GM12878 (cell line): ENCODE measurements around the gene TRIM47. TPM values are rescaled to one million over a fixed set of nuclear protein-coding genes. Genes with fewer than 3 reads are reported as not detected.
A peak's percentile ranks its signal among the peaks of the same experiment; 100 is the strongest.

Experiments
- ATAC-seq: fragments of 200-7000 bp; cut with Tn5 transposase; 3 replicates; pipeline ENCODE4 v1.9.1; 2020; ENCODE audit warnings: mild to moderate bottlenecking, moderate library complexity
- BruUV-seq: library from RNA; stranded (reverse); fragments of 400-500 nt; replicated peaks from 2 replicates; lab custom pipeline; 2021; lab: Mats Ljungman, UMichigan
- CTCF ChIA-PET: fragments of 300-600 bp; sonication (Branson Sonifier 250); formaldehyde crosslinking; extraction: SDS; loops from one replicate; lab custom pipeline; 2021; ENCODE audit warnings: inconsistent platforms; lab: Yijun Ruan, JAX
- POLR2A ChIA-PET: fragments of 350-600 bp; formaldehyde crosslinking; extraction: SDS; loops from one replicate; lab custom pipeline; 2021; ENCODE audit warnings: inconsistent platforms; lab: Charles Lee
- RAD21 ChIA-PET: fragments of 300-600 bp; sonication (Branson Sonifier 250); formaldehyde crosslinking; loops from one replicate; lab custom pipeline; 2023; ENCODE audit warnings: antibody characterized with exemption; ENCODE audit not compliant: unreplicated experiment; lab: Charles Lee
- SMC1A ChIA-PET: fragments of 300-600 bp; sonication (Branson Sonifier 250); formaldehyde crosslinking; loops from one replicate; lab custom pipeline; 2023; ENCODE audit not compliant: unreplicated experiment, uncharacterized antibody; lab: Charles Lee
- DNase-seq: peaks from one replicate; pipeline ENCODE4 v3.0.0-alpha.2; 2011; ENCODE audit warnings: low read depth, low spot score
- FAIRE-seq: peaks from 3 replicates; lab custom pipeline; 2011; peaks lifted over from hg19 to GRCh38; lab: Jason Lieb, UNC
- H2AFZ ChIP-seq: 2 replicates; pipeline ENCODE4 v1.6.0; 2011; ENCODE audit warnings: low read depth, low read length, control low read depth; ENCODE audit not compliant: control insufficient read depth
- H3K27ac ChIP-seq: 2 replicates; pipeline ENCODE4 v1.5.1; 2011; ENCODE audit warnings: control low read depth; ENCODE audit not compliant: control insufficient read depth, insufficient read depth
- H3K27me3 ChIP-seq, 2 experiments: replicated peaks in 1 of 2; 2 replicates each; pipeline versions ENCODE4 v1.6.0 to v1.6.1; 2011; ENCODE audit warnings: low read length in 1 of 2; ENCODE audit not compliant: control insufficient read depth in 2 of 2, insufficient read depth in 2 of 2
- H3K36me3 ChIP-seq, 2 experiments: 2 replicates each; pipeline ENCODE4 v1.5.1; 2011; ENCODE audit warnings: low read length in 1 of 2; ENCODE audit not compliant: control insufficient read depth in 2 of 2, insufficient read depth in 2 of 2
- H3K4me1 ChIP-seq: 2 replicates; pipeline ENCODE4 v1.6.1; 2011; ENCODE audit warnings: mild to moderate bottlenecking, low read length, moderate library complexity, mixed read lengths; ENCODE audit not compliant: control insufficient read depth, insufficient read depth
- H3K4me2 ChIP-seq: 2 replicates; pipeline ENCODE4 v1.6.0; 2011; ENCODE audit warnings: control low read depth; ENCODE audit not compliant: control insufficient read depth, insufficient read depth
- H3K4me3 ChIP-seq: fragments of 200-600 bp; sonication (generic); 2 replicates; pipeline ENCODE4 v1.5.1; 2016
- H3K79me2 ChIP-seq: 2 replicates; pipeline ENCODE4 v1.6.0; 2011; ENCODE audit warnings: low read length; ENCODE audit not compliant: control insufficient read depth, insufficient read depth
- H3K9ac ChIP-seq: 2 replicates; pipeline ENCODE4 v1.8.0; 2011; ENCODE audit warnings: low read length, control low read depth, mixed read lengths; ENCODE audit not compliant: control insufficient read depth, insufficient read depth
- H3K9me3 ChIP-seq: replicated peaks from 3 replicates; pipeline ENCODE4 v1.5.1; 2011; ENCODE audit warnings: mild to moderate bottlenecking, low read length; ENCODE audit not compliant: control insufficient read depth, insufficient read depth
- H4K20me1 ChIP-seq: 2 replicates; pipeline ENCODE4 v1.6.0; 2011; ENCODE audit not compliant: control insufficient read depth, insufficient read depth
- BACH1 ChIP-seq: fragments of 450-650 bp; IDR thresholded peaks from 2 replicates; pipeline ENCODE4 v1.6.1; 2017; ENCODE audit warnings: mild to moderate bottlenecking, borderline replicate concordance
- BRCA1 ChIP-seq: IDR thresholded peaks from 2 replicates; pipeline ENCODE4 v1.6.1; 2011; ENCODE audit warnings: low read depth, low read length, improper control_type of control experiment
- EGR1 ChIP-seq, 2 experiments: IDR thresholded peaks; 1 replicate in 1 of 2; 2 replicates in 1 of 2; pipeline ENCODE4 v1.6.1; 2011 to 2012; ENCODE audit warnings: low read depth in 2 of 2, low read length in 2 of 2, borderline replicate concordance in 1 of 2, mild to moderate bottlenecking in 1 of 2, moderate library complexity in 1 of 2
- HDAC6 ChIP-seq: fragments of 200-600 bp; sonication (generic); IDR thresholded peaks from one replicate; pipeline ENCODE4 v1.8.0; 2017; ENCODE audit warnings: antibody characterized with exemption; ENCODE audit not compliant: unreplicated experiment
- IRF4 ChIP-seq: IDR thresholded peaks from 2 replicates; pipeline ENCODE4 v1.6.1; 2011; ENCODE audit warnings: low read depth, low read length
- JUNB ChIP-seq: IDR thresholded peaks from 2 replicates; pipeline ENCODE4 v1.6.1; 2016; ENCODE audit warnings: antibody characterized with exemption, mild to moderate bottlenecking
- MEF2A ChIP-seq: IDR thresholded peaks from 2 replicates; pipeline ENCODE4 v1.6.1; 2011; ENCODE audit warnings: low read depth, mild to moderate bottlenecking, low read length, moderate library complexity; ENCODE audit not compliant: insufficient read depth
- MTA3 ChIP-seq: IDR thresholded peaks from 2 replicates; pipeline ENCODE4 v1.6.1; 2012; ENCODE audit warnings: low read length, inconsistent platforms, borderline replicate concordance
- RB1 ChIP-seq: fragments of 450-650 bp; formaldehyde crosslinking; IDR thresholded peaks from 2 replicates; pipeline ENCODE4 v1.6.1; 2017; ENCODE audit warnings: mild to moderate bottlenecking, borderline replicate concordance
- RCOR1 ChIP-seq: conservative IDR thresholded peaks from 2 replicates; pipeline ENCODE4 v1.6.1; 2012; ENCODE audit warnings: low read depth, low read length, improper control_type of control experiment
- SRF ChIP-seq, 2 experiments: IDR thresholded peaks; 2 replicates each; pipeline ENCODE4 v1.6.1; 2011; ENCODE audit warnings: low read depth in 2 of 2, low read length in 2 of 2, mild to moderate bottlenecking in 1 of 2, moderate library complexity in 1 of 2
- SUZ12 ChIP-seq: fragments of 200-600 bp; sonication (generic); IDR thresholded peaks from one replicate; pipeline ENCODE4 v1.6.1; 2018; ENCODE audit warnings: antibody characterized with exemption, mild to moderate bottlenecking; ENCODE audit not compliant: unreplicated experiment
- TCF3 ChIP-seq: IDR thresholded peaks from 2 replicates; pipeline ENCODE4 v1.6.1; 2012; ENCODE audit warnings: low read depth, mild to moderate bottlenecking, low read length, borderline replicate concordance; ENCODE audit not compliant: insufficient read depth
- USF2 ChIP-seq: IDR thresholded peaks from 2 replicates; pipeline ENCODE4 v1.6.1; 2011; ENCODE audit warnings: low read depth, low read length, improper control_type of control experiment, borderline replicate concordance
- YY1 ChIP-seq: IDR thresholded peaks from 2 replicates; pipeline ENCODE4 v1.6.1; 2011; ENCODE audit warnings: low read depth, mild to moderate bottlenecking, low read length
- ZNF24 ChIP-seq: fragments of 450-650 bp; IDR thresholded peaks from 2 replicates; pipeline ENCODE4 v1.6.1; 2017; ENCODE audit warnings: antibody characterized with exemption, mild to moderate bottlenecking
- WGBS: methylation state at CpG from one replicate; pipeline ENCODE4 v1.1.6; 2016; ENCODE audit warnings: low lambda C conversion rate; ENCODE audit not compliant: insufficient replicate concordance, insufficient coverage; ENCODE audit errors: missing lambda C conversion rate; 5-methylcytosine and 5-hydroxymethylcytosine counted together
- in situ Hi-C: fragments of 300-500 bp; cut with MboI; formaldehyde crosslinking; loops from 9 replicates; pipeline ENCODE4 v1.14.3; 2018; ENCODE audit warnings: mixed read lengths
- intact Hi-C: fragments of 100-400 bp; cut with micrococcal nuclease; formaldehyde crosslinking; loops from one replicate; pipeline ENCODE4 v1.14.2; 2022; ENCODE audit not compliant: unreplicated experiment
- polyA plus RNA-seq, 11 experiments: library from polyadenylated mRNA; depleted of rRNA in 4 of 11; unstranded in 6 of 11; stranded (reverse) in 5 of 11; fragments of >200 nt; fragmentation: Nextera tagmentation in 4 of 11; fragmentation: Illumina TruSeq in 1 of 11; extraction: Ambion mirVana in 4 of 11; extraction: Trizol in 1 of 11; gene quantifications; 1 replicate in 1 of 11; 2 replicates in 10 of 11; pipeline versions ENCODE4 v1.2.1 to v1.2.3, GENCODE V29; 2011 to 2016; ENCODE audit warnings: inconsistent platforms in 2 of 11, missing spikeins in 2 of 11, low read depth in 1 of 11
- total RNA-seq, 4 experiments: library from RNA; depleted of rRNA in 3 of 4; stranded (reverse); fragments of >200 nt in 3 of 4; fragmentation: Illumina TruSeq in 1 of 4; extraction: Trizol in 1 of 4; gene quantifications; 2 replicates each; pipeline versions ENCODE4 v1.2.1 to v1.2.3, GENCODE V29; 2013 to 2021
- TF ChIP-seq, protein P1 (sequence below): fragments of 450-650 bp; IDR thresholded peaks from 2 replicates; pipeline ENCODE4 v1.6.1; 2017; ENCODE audit warnings: low read depth, mild to moderate bottlenecking, moderate library complexity

TRIM47 gene
- total and polyA plus RNA-seq, 10 of the 15 experiments (the other 5 are each of a cell fraction or from before 2014, with no cell fraction given): 0.35 to 9.7 (median 5.3) TPM

- TF ChIP-seq RCOR1: no peak
- TF ChIP-seq MEF2A: 0 out of 2 replicates have a peak, but pooled peaks have one; percentile 30
- TF ChIP-seq USF2: peak; percentile 95
- no peak for TF ChIP-seq JUNB
These were observed 22.9 kb downstream of the TRIM47 start, which contains the start of gene WBP2 (continued) for GRCh38 chr17:75855310-75856061.

- intact Hi-C loops: loop anchor here (2.0 to 5.0 kb wide), 2 partner anchors 42 to 76 kb away; partner anchors contain the start of gene TRIM65
- DNase-seq (no peak), FAIRE-seq (no peak), ATAC-seq (peak; percentile 5)
- in situ Hi-C loops: no loop called here
- ChIA-PET SMC1A (interaction anchor here (0.6 to 3.6 kb wide), 18 partner anchors 9 to 826 kb away, joined by 3 to 18 read pairs (median 4); partner anchors contain the start of genes TRIM47 and UNC13D), CTCF (interaction anchor here (0.6 to 9.4 kb wide), 24 partner anchors 8 to 338 kb away, joined by 3 to 117 read pairs (median 4); partner anchors contain the start of genes GALK1, MRPL38, TRIM47 and TRIM65), RAD21 (interaction anchor here (0.6 to 3.2 kb wide), 19 partner anchors 10 to 569 kb away, joined by 3 to 32 read pairs (median 5); partner anchors contain the start of genes GALK1, TRIM47, TRIM65 and UNC13D), POLR2A (interaction anchor here (0.6 to 5.8 kb wide), 32 partner anchors 9 to 638 kb away, joined by 3 to 42 read pairs (median 5); partner anchors contain the start of genes GALK1, TRIM65, TSEN54 and UNC13D)
- BruUV-seq: no TSS peak
- H2AFZ ChIP-seq: peak overlapping the region; percentile 67
- H3K4me1 ChIP-seq: peaks cover 22% of the 10 kb centered on the region
- H4K20me1 ChIP-seq: no peaks in the 10 kb centered on the region
- peaks cover 2 to 3% of the 10 kb centered on the region in 2 experiments; a peak in 2 of 4 replicates for H3K36me3 ChIP-seq
- peaks cover 18% of the 10 kb centered on the region for H3K79me2 ChIP-seq
- no peaks in the 10 kb centered on the region for H3K27me3 ChIP-seq
- peak overlapping the region; percentile 51 for H3K4me2 ChIP-seq
- H3K9ac ChIP-seq: peak overlapping the region; percentile 71
- H3K9me3 ChIP-seq: no peaks in the 10 kb centered on the region
- WGBS: under 1% methylated on average over 14 of the region's 19 CpGs
- H3K27ac ChIP-seq: peak overlapping the region; percentile 51
- H3K4me3 ChIP-seq: peak overlapping the region; percentile 73
- TF ChIP-seq HDAC6 (no peak), ZNF24 (no peak), MTA3 (no peak), BRCA1 (no peak), IRF4 (no peak), SRF (IDR thresholded peaks at IDR 0.05; ENCODE audit: low read depth in 2 of 2, low read length in 2 of 2) (no peak), BACH1 (no peak), TCF3 (no peak), EGR1 (IDR thresholded peaks at IDR 0.05; ENCODE audit: borderline replicate concordance in 1 of 2, low read depth in 2 of 2, low read length in 2 of 2) (peak in 1 of 2 experiments; percentile 79; a peak in 2 of 3 replicates), SUZ12 (no peak), YY1 (peak; percentile 71; the same call in 1 of the 2 replicates), RB1 (no peak)
- TF ChIP-seq, protein P1, sequence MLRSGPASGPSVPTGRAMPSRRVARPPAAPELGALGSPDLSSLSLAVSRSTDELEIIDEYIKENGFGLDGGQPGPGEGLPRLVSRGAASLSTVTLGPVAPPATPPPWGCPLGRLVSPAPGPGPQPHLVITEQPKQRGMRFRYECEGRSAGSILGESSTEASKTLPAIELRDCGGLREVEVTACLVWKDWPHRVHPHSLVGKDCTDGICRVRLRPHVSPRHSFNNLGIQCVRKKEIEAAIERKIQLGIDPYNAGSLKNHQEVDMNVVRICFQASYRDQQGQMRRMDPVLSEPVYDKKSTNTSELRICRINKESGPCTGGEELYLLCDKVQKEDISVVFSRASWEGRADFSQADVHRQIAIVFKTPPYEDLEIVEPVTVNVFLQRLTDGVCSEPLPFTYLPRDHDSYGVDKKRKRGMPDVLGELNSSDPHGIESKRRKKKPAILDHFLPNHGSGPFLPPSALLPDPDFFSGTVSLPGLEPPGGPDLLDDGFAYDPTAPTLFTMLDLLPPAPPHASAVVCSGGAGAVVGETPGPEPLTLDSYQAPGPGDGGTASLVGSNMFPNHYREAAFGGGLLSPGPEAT: no peak
These were observed 23.5 kb downstream of the TRIM47 start for GRCh38 chr17:75854881-75855309.
